T-helper 2 cell (primary cell): Measurements from ENCODE around the gene NSD2.

Experiments
- DNase-seq, 5 experiments: peaks; one replicate each; pipeline versions ENCODE4 v3.0.0 to v3.0.0-alpha.2; 2012 to 2022

Gene NSD2

GRCh38 chr4:1864076-1865008 is 6.9 kb upstream of the NSD2 start:
- no peak for DNase-seq

- DNase-seq: no peak
Measured at GRCh38 chr4:1866189-1866661, 5.0 kb upstream of the NSD2 start.

GRCh38 chr4:1868293-1868692 is 2.9 kb upstream of the NSD2 start:
- no peak for DNase-seq

GRCh38 chr4:1868912-1869311 is 2.3 kb upstream of the NSD2 start:
- no peak for DNase-seq

- no peak for DNase-seq
Measured at GRCh38 chr4:1869530-1870327, 1.5 kb upstream of the NSD2 start.

- peak; percentile 72 to 94 (median 82) for DNase-seq
Measured at GRCh38 chr4:1870328-1870577, 940 bp upstream of the NSD2 start.

- peak in 1 of 5 experiments; percentile 34 for DNase-seq
Measured at GRCh38 chr4:1871471-1872021, 353 bp downstream of the NSD2 start.

- DNase-seq: peak in 1 of 5 experiments; percentile 87
Measured at GRCh38 chr4:1872870-1873269, 1.7 kb downstream of the NSD2 start.

- DNase-seq: peak in 1 of 5 experiments; percentile 71
Measured at GRCh38 chr4:1873291-1873690, 2.1 kb downstream of the NSD2 start.

- no peak for DNase-seq
Measured at GRCh38 chr4:1873776-1874175, 2.6 kb downstream of the NSD2 start.

- DNase-seq: no peak
Measured at GRCh38 chr4:1874201-1874600, 3.0 kb downstream of the NSD2 start.

- DNase-seq: no peak
Measured at GRCh38 chr4:1879485-1879884, 8.3 kb downstream of the NSD2 start.

- DNase-seq: no peak
Measured at GRCh38 chr4:1880332-1880731, 9.1 kb downstream of the NSD2 start.

- DNase-seq: no peak
Measured at GRCh38 chr4:1882850-1883271, 11.7 kb downstream of the NSD2 start.

- DNase-seq: no peak
Measured at GRCh38 chr4:1883583-1883982, 12.4 kb downstream of the NSD2 start.

GRCh38 chr4:1885414-1885813 is 14.2 kb downstream of the NSD2 start:
- DNase-seq: no peak

GRCh38 chr4:1887052-1887451 is 15.9 kb downstream of the NSD2 start:
- DNase-seq: no peak

GRCh38 chr4:1890979-1891570 is 19.9 kb downstream of the NSD2 start:
- no peak for DNase-seq

- DNase-seq: no peak
Measured at GRCh38 chr4:1895971-1896657, 24.9 kb downstream of the NSD2 start.

- DNase-seq: no peak
Measured at GRCh38 chr4:1896658-1896991, 25.4 kb downstream of the NSD2 start.

GRCh38 chr4:1898007-1898406 is 26.8 kb downstream of the NSD2 start:
- no peak for DNase-seq

- DNase-seq: no peak
Measured at GRCh38 chr4:1898681-1899080, 27.5 kb downstream of the NSD2 start.
